C1 segment of cervical spinal cord (tissue), 14 donors: ENCODE results near the gene HASPIN.

Experiments used
- DNase-seq, 14 donors: peaks; one replicate each; lab custom pipeline; 2025; lab: John Stamatoyannopoulos, UW

HASPIN gene

DNA sequence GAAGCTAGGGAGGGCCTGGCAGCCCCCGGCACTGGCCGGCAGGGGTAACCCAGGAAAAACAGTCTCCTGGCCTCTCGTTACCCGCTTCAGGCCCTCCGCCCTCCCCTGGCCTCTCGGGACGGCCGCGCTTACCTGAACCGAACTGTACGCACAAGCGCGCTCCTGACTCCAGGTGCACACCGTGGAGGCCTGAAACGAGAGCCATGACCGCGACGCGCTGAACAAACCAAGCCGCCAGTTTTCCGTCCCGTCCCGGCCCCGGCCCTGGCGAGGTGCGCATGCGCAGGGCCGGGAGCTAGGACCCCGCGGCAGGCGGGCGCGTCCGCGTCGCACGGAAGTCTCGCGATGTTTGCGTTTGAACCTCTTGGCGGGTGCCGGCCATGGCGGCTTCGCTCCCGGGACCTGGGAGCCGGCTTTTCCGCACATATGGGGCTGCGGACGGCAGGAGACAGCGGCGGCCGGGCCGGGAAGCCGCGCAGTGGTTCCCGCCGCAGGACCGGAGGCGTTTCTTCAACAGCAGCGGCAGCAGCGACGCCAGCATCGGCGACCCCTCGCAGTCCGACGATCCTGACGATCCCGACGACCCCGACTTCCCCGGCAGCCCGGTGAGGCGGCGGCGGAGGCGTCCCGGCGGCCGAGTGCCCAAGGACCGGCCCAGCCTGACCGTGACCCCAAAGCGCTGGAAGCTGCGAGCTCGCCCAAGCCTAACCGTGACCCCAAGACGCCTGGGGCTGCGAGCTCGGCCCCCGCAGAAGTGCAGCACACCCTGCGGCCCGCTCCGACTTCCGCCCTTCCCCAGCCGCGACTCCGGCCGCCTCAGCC lies at the start of gene HASPIN:
TSS of gene HASPIN (plus strand) at position 348 of the 822 bp plus-strand sequence. CDS start at position 381, 33 bp downstream.
- DNase-seq: peak in 13 of 14 donors; percentile 27 to 89 (median 77)

DNA sequence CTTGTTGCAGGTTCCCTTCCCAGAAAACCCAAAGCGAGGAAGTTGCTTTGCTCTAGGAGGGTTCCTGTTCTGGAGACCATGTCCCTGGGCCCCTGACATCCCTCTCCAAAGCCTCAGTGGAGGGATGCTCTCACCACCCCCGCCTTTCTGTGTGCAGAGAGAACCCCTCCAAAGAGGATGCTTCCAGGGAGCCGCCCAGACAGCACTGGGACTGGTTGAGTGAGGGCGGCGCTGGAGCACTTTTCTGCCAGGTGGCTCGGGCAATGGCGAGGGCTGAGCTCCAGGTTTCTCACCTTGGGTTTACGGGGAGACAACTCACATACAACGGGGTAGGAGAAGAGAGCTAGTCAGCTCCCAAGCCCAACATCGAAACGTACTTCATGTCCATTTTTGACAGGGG lies 47.8 kb upstream of the HASPIN start:
- DNase-seq: no peak

DNA sequence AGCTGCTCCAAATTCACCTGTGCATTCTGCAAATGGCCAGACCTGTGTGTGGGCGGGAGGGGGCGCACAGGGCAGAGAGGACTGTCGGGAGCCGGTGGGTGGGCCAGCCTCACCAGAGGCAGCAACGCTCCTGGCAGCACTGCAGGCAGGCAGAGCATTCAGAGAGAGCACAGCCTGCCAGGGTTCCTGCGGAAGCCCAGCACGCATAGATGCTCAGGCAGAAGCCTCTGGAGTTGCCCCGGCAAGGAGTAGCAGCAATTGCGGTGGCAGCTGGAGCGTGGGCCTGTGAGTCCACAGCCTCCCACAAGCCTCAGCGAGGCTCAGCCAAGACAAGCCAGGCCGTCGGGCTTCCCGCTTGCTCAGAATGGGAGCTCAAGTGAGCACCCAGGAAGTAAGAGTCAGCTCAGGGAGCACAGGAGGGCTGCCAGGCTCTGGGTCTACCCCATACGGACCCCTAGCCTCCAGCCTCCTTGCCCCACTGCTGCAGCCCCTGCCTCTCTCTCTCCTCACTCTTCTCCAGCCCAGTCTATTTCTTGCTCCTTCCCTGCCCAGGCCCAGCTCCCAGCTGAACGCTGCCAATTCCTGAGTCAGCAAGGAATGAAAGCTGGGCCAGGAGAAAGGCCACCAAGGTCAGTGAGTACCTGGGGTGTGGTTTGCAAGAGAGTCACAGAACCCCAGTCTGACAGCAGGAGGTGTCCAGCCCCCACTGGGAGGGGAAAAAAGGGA lies 45.4 kb upstream of the HASPIN start:
- peak in 1 of 14 donors; percentile 20 for DNase-seq

DNA sequence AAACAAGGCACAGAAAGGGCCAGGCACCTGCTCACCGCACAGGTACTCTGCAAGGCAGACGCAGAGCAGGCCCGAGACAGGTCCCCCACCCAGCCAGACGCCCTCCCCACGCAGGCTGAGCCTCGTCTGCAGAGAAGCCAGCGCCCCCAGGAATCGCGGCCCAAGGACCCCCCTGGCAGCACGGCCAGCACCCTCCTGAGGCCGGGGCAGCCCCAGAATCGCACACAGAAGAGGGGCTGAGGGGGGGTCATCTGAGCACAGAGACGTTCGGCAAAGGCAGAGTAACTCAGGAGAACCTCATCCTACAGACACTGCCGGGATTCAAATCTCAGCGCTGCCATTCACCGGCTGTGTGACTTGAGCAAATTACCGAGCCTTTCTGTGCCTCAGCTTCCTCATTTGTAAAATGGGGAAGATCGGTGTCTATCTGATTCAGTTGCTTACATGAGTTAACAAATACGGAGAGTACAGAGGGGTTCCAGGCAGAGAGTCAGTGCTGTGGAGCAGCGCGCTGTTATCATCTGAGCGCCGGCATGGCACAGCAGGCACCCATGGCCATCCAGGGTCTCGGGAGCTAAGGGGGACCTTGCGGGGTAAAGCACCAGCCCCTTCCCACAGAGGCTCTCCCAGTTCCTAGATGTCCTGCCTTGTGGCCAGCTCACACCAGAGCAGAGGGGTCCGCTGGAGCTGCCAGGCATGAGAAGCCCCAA lies 44.7 kb upstream of the HASPIN start:
- no peak for DNase-seq

DNA sequence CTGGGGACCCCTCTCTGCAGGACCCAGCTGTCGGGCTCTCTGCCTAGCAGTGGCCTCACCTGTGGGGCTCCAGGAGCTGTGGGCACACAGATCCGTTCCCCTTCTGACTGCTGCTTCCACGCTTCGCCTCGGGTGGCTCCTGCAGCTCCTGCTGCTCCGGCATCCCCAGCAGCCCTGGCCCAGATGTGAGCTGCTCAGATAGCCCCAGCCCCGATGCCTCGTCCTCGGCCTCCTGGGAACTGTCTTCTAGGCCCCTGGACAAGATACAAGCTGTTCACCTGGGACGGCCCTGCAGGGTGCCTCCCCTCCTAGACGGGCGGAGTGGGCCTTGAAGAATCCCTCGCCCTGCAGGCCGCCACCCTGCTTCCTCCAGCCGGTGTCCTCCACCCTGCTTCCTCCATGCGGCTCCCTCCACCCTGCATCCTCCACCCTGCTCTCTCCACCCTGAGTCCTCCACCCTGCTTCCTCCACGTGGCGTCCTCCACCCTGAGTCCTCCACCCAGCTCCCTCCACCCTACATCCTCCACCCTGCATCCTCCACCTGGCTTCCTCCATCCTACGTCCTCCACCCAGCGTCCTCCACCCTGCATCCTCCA lies 44.1 kb upstream of the HASPIN start:
- DNase-seq: no peak

DNA sequence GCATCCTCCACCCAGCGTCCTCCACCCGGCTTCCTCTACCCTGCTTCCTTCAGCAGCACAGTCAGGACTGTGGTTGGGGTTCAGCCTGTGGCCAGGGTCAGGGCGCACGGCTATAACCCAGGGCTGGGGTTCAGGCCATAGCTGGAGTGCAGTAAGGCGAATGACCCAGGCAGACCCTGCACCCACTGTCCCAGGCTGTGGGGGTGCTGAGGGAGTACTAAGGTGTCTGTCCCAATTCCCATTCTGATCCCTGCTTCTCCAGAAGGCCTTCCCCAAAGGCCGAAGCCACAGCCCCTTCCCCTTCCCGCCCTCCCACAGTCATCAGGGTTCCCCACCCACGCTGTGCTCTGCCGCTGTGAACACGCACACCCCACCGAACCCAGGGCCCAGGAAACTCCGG lies 42.6 kb upstream of the HASPIN start:
- no peak for DNase-seq

DNA sequence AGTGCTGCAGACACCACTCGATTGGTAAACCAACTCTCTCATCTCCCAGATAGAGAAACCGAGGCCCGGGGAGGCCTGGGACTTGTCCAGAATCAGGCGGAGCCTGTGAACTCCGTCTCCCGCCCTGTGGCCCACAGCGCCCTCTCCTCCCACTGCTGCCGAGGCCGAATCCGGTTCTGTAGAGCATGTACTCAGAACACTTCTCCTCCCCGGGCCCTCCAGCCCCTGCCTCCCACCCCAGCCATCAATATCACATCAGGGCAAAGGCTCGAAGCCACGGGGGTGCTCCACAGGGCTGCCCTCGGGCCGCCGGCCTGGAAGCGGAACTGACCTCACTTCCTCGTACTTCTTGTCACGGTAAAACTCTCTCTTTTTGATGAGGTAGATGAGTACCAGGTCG lies 42.1 kb upstream of the HASPIN start:
- DNase-seq: no peak

DNA sequence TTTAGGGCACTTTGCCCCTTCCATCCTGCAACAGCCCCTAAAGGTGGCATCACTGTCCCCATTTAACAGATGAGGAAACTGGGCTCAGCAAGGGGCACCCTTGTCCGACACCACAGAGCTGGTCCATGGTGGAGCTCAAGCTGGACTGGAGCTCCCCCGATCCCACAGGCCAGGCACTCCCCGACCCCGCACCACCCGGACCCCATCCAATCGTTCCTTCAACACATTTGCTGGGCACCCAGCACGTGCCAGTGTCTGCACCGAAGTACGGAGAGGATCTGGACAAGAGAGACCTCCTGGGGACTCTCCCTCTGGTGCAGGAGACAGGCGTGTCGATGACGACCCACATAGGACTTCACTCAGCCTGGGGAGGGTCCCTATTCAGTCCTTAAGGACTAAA lies 41.7 kb upstream of the HASPIN start:
- no peak for DNase-seq

DNA sequence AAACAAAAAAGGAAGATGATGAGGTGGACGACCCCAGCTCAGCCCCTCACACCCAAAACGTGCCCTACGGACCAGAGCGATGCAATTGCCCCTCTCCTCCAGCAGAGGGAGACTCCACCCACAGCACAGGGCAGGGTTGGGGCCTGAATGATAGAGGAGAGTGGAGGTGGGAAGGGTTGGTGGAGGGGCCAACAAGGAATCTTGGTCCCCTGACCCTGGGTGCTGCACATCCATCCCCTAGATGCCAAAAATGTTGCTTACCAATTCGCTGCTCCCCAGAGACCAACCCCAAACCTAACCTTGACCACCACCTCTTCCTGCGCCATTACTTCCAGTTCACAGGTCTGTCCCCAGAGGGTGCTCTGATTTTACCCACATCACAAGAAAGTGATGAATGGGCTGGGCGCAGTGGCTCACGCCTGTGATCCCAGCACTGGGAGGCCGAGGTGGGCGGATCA lies 40.6 kb upstream of the HASPIN start:
- DNase-seq: no peak

DNA sequence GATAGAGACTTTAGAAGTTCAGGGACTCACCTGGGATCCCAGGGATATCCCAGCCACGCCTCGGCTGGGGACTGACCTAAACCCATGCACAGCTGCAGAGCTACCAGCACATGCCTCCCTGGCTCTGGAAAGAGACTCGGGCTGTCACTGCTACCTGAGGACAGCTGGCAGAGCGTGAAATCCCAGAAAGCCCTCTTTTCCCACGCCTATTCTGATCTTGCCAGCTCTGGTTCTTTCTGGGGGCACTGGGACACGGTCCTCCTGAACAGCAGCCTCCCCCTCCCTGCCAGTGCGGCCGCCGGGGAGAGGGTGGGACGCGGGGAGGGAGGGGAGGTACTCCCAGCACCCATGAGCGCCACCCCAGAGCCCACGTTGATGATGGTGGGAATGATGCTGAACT lies 38.5 kb upstream of the HASPIN start:
- no peak for DNase-seq

DNA sequence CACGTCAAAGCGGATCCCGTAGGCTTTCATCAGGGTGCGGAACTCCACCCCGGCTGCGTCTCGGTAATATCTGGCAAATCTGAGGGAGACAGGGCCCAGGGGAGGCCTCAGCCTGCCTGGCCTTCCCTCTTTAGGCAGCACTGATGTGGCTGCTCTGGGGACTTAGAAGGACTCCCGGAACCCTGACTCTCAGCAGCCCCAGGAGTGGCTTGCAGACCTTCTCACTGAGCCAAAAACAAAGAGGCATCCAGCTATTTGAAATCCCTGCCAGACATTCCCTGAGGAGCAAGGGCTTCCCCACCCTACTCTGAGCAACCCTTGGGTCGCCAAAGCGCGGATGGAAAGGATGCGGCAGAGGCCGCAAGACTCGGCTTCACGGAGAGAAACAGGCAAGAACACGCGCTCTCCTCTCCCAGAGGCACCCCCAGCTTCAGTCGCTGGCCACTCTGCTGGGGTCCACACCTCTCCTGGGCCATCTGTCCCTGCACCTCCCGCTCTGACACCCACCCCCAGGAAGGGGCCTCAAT lies 35.6 kb upstream of the HASPIN start:
- no peak for DNase-seq

DNA sequence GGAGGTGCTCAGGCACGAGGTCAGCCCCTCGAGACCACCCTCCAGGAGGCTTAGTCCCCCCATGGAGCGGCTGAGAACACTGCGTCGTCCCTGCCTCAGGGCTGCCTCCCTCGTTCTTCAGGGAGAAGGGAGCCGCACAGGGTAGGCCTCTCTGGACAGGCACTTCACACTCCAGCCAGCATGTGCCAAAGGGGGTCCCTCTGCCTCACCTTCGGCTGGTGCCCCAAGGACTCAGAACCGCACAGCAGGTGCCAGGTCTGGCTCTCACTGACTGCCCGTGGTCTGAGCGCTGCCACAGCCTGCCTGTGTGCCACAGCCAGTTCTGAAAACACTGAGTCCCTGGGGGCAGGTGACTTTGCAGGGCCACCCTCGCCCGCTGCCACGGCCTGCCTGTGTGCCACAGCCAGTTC lies 34.8 kb upstream of the HASPIN start:
- no peak for DNase-seq

DNA sequence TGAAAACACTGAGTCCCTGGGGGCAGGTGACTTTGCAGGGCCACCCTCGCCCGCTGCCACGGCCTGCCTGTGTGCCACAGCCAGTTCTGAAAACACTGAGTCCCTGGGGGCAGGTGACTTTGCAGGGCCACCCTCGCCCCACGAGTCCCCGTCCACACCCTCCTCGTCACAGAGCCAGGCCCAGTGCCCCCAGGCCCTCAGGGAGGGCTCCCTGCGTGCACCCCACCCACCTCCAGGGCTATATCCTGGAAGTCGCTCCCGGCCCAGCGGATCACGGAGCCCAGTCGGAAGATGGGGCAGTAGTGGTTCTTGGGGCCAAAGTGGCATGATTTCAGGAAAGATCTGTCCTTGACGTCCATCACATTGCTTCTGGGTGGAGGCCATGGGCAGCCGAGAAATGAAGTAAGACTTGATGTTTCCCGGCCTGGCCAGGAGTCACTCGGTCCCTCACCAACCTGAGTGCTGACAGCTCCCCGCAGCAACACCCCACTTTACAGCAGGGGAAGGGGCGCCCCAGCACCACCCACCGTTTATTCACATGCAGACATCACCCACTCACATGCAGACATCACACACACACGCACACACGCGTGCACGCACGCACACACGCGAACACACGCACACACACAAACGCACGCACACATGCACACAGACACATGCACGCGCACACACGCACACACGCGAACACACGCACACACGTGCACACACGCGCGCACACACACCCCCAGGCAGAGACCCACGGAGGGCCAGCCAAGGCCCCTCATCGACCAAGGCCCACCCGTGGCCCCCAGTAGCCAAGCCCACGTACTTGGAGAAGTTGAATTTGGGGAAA lies 34.2 kb upstream of the HASPIN start:
- DNase-seq: no peak

DNA sequence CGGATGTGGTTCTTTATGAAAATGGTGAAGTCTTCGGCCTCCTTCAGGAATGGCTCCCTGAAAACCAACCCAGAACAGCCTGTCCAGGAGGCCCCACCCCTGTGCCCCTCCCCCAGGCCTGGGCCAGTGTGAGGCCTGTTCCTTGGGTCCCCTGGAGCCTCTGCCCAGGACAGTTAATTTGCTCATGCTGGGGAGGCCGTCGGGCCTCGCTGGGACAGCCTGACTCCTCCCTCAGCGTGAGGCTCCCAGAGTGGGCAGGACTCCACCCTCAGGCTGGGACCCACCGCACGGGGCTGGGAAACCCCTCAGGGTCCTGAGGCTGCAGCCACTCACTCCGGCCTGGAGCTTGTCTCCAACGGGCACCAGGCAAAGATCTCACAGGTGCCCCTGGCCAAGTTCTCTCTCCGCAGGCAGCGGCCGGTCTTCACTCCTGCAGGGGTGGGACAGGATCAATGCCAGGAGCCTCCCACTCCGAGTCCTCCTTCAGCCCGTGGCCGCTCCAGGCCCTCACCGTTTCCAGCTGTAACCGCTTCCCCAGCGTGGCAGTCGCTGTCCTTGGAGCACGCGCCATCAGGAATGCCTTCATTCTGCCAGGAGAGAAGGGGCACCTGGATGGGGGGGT lies 33.5 kb upstream of the HASPIN start:
- DNase-seq: no peak

DNA sequence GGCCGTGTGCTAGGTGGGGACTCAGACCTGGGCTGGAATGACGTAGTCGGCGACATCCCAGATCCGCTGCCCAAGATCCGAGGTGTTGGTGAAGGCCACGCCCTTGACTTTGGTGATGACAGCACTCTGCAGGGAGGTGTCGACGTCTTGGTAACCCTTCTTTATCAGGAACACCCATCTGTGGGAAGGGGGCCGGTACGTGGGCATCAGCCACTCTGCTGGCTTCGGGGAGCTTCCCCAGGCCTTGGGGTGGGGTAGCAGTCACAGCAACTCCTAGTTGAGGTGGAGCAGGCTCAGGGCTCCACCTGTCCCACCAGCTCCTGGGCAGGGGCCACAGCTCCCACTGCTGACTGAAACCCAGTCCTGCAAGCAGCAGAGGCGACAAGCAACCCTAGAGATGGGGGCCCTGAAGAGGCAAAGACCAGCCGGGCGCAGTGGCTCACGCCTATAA lies 32.1 kb upstream of the HASPIN start:
- DNase-seq: no peak

DNA sequence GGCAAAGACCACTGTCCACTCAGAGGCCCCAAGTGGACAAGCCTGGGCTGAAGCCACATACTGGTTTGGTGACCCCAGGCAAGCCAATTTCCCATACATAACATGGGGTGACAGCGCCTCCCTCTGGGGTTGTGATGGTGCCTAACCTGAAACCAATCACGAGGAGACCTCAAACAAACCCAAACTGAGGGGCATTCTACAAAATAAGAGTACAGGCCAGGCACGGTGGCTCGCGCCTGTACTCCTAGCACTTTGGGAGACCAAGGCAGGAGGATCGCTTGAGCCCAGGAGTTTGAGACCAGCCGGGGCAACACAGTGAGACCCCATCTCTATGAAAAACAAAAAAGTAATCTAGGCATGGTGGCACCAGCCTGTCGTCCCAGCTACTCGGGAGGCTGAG lies 31.4 kb upstream of the HASPIN start:
- DNase-seq: no peak

DNA sequence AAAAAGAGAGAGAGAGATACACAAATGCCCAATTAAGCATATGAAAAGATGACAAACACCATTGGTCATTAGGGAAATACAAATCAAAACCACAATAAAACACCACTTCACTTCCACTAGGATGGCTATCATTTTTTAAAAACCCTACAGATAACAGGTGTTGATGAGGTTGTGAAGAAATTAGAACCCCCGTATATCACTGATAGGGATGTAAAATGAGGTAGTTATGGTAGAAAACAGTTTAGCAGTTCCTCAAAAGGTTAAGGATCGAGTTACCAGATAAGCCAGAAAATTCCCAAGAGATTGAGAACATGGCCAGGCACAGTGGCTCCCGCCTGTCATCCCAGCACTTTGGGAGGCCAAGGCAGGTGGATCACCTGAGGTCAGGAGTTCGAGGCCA lies 30.6 kb upstream of the HASPIN start:
- no peak for DNase-seq

DNA sequence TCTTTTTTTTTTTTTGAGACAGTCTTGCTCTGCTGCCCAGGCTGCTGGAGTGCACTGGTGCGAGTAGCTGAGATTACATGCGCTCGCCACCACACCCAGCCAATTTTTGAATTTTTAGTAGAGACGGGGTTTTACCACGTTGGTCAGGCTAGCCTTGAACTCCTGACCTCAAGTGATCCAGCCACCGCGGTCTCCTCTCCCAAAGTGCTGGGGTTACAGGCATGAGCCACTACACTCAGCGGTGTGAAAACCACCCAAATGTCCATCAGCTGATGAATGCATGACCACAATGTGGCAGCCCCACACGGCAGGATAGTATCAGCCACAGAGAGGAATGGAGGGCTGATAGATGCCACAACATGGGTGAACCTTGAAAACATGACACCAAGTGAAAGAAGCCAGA lies 29.9 kb upstream of the HASPIN start:
- DNase-seq: no peak

DNA sequence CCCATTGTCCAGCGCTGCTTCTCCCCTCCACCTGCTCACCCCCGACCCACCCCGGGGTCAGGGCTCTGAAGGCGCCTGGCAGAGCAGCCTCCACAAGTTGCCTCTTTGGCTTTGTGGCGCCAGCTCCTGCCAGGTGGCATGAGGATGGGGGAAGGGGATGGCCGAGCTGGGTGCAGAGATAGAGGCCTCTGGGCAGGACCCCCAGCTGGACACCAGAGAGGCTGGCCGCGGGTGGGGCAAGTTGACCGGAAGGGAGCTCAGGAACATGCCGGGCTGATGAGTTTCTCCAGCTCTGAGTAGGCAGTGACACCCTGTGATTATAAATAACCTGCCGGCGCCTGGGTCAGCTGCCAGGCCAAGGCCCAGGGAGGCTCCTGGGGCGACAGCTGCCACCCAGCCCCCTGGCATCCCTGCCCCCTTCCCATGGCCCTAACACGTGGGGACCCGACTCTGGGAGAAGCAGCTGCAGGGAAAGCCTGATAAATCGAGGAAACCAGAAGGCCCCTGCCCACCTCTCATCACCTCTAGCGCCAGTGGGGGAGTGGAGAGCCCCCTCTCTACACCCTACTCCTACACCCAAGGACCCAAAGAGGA lies 28.5 kb upstream of the HASPIN start:
- no peak for DNase-seq
